ENCODE measurements around the gene PAQR4.
A peak's percentile ranks its signal among the peaks of the same experiment; 100 is the strongest.

Gene PAQR4

DNA sequence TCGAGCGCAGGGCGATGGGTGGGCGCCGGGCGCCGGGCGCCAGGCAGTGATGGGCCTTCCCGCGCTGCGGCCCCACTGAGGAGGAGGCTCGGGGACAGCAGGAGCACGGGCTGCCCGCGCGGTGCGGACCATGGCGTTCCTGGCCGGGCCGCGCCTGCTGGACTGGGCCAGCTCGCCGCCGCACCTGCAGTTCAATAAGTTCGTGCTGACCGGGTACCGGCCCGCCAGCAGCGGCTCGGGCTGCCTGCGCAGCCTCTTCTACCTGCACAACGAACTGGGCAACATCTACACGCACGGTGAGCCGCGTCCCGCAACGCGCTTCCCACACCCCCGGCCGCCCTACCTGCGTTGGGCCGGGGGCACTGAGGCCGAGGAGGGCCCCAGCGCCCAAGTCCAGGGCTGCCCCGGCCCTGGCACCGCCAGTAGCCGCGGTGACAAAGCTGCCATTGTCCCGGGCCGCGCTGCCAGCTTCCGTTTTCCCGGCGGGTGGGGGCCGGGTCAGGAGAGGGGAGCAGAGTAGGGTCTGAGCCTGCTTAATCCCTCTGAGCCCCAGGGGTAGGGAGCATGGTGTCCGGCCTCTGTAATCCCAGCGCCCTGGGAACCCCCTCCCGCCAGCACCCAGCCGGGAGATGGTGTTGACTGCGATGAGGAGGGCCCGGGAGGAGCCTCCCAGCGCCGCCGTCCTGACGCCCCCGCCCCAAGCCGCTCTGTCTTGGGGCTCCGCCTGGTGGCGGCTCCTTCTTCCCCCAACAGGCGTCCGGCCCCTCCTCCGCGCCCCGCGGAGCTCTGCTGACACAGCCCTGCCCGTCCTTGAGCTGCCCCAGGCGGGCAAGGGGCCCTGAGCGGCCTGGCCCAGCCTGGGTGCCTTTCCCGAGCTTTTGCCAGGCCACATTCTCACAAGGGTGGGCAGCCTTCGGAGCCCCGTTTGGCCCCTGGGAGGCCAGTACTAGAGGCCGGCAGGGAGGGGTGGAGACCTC is 685 bp downstream of the PAQR4 start:
- TF ChIP-seq Cebpa-rat (IDR thresholded peaks at IDR 0.05), result no peak
- peak overlapping the region; percentile 92 for H3K9ac ChIP-seq
- peaks cover 28% of the 10 kb centered on the region for H3K36me3 ChIP-seq
- H3K27me3 ChIP-seq, result no peaks in the 10 kb centered on the region
- H3K4me2 ChIP-seq, result peak overlapping the region; percentile 97
- peak overlapping the region; percentile 91 for H3K27ac ChIP-seq
- peak overlapping the region; percentile 93 for H3K4me3 ChIP-seq
- H3K9me3 ChIP-seq, result no peaks in the 10 kb centered on the region
- peaks cover 77% of the 10 kb centered on the region for H3K4me1 ChIP-seq
- H4K20me1 ChIP-seq, result peaks cover 86% of the 10 kb centered on the region

DNA sequence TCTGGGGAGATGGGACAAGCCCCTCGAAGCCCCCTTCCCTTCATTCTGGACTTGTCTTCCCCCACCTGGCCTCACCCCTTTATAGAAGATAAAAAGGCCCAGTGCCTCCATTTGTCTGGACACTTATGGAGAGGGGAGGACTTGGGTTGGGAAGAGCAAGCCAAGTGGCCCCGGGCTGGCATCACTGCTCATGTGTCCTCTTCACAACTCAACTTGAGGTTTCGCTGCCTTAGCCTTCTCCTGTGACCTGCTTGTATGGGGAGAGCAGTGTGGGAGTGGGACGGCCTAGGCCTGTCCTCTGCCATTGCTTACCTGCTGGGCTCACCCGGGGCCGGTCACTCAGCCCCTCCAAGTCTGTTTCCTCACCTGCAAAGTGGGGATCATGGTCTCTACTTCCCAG is 1.4 kb downstream of the PAQR4 start:
- H3K9ac ChIP-seq, result peak overlapping the region; percentile 92
- peaks cover 35% of the 10 kb centered on the region for H3K36me3 ChIP-seq

DNA sequence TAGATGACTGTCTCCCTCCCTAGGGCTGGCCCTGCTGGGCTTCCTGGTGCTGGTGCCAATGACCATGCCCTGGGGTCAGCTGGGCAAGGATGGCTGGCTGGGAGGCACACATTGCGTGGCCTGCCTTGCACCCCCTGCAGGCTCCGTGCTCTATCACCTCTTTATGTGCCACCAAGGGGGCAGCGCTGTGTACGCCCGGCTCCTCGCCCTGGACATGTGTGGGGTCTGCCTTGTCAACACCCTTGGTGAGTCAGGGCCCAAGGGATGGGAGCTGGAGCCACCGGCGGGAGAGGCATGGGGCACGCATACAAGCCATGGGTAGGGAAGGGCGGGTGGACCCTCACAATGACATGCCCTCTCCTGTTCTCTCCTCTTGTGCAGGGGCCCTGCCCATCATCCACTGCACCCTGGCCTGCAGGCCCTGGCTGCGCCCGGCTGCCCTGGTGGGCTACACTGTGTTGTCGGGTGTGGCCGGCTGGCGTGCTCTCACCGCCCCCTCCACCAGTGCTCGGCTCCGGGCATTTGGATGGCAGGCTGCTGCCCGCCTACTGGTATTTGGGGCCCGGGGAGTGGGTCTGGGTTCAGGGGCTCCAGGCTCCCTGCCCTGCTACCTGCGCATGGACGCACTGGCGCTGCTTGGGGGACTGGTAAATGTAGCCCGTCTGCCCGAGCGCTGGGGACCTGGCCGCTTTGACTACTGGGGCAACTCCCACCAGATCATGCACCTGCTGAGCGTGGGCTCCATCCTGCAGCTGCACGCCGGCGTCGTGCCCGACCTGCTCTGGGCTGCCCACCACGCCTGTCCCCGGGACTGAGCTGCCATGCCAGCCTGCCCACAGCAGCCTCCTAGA is 2.2 kb downstream of the PAQR4 start:
- H3K27me3 ChIP-seq, result no peaks in the 10 kb centered on the region
- no peak for TF ChIP-seq Cebpa-rat (IDR thresholded peaks at IDR 0.05)
- H3K36me3 ChIP-seq, result peaks cover 42% of the 10 kb centered on the region
- H3K9me3 ChIP-seq, result no peaks in the 10 kb centered on the region
- peak overlapping the region; percentile 97 for H3K4me2 ChIP-seq
- H4K20me1 ChIP-seq, result peaks cover 87% of the 10 kb centered on the region
- peaks cover 79% of the 10 kb centered on the region for H3K4me1 ChIP-seq
- H3K9ac ChIP-seq, result peak overlapping the region; percentile 92
- peak overlapping the region; percentile 93 for H3K4me3 ChIP-seq
- peak overlapping the region; percentile 91 for H3K27ac ChIP-seq

More for the DNA sequence above, 1.4 kb downstream of the PAQR4 start:
- TF ChIP-seq Cebpa-rat (IDR thresholded peaks at IDR 0.05), result no peak
- Histone ChIP-seq H3K4me2 (peak overlapping the region; percentile 97), H3K9me3 (no peaks in the 10 kb centered on the region), H3K27me3 (no peaks in the 10 kb centered on the region), H3K4me3 (peak overlapping the region; percentile 93), H3K27ac (peak overlapping the region; percentile 91), H4K20me1 (peaks cover 88% of the 10 kb centered on the region), H3K4me1 (peaks cover 79% of the 10 kb centered on the region)

DNA sequence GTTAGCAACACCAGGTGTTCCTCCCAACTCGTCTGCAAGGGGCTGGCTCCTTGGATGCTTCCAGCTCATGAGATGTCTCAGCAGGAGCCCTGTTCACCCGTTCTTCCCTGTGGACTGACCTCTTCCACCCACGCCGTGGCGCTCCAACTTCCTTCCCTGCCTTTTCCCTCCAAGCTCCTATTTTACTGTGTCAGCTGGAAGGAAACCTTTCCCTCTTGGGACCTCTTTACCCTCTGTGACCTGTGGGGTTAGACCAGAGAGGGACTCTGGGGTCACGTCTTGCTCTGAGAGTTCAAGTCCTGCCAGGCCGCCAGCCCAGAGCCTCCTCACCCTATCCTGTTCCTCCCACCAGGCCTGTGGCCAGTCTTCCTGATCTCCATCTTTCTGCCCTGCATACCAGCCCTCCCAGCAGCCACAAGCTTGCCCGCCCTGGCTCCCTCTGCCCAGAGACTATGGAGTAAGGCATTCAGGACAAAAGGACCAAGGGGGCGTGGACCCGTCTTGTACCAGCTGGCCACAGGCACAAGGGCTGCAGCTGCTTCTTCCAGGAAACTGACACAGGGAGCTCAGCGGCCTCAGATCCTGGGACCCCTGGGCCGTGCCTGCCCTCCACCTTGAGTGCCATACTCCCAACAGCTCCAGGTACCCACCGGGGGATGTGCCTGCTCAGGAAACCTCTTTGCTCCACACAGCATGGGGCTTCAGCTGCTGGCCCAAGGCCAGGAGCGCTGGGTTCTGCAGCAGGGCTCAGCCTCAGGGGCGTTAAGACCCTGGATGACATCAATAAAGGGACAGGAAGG is 3.0 kb downstream of the PAQR4 start:
- peak overlapping the region; percentile 92 for H3K9ac ChIP-seq
- H3K4me3 ChIP-seq, result peak overlapping the region; percentile 93
- no peaks in the 10 kb centered on the region for H3K9me3 ChIP-seq
- H3K27ac ChIP-seq, result peak overlapping the region; percentile 91
- peaks cover 87% of the 10 kb centered on the region for H3K4me1 ChIP-seq
- H3K27me3 ChIP-seq, result no peaks in the 10 kb centered on the region
- TF ChIP-seq Cebpa-rat (IDR thresholded peaks at IDR 0.05), result no peak
- H3K4me2 ChIP-seq, result peak overlapping the region; percentile 97
- peaks cover 43% of the 10 kb centered on the region for H3K36me3 ChIP-seq
- peaks cover 87% of the 10 kb centered on the region for H4K20me1 ChIP-seq

DNA sequence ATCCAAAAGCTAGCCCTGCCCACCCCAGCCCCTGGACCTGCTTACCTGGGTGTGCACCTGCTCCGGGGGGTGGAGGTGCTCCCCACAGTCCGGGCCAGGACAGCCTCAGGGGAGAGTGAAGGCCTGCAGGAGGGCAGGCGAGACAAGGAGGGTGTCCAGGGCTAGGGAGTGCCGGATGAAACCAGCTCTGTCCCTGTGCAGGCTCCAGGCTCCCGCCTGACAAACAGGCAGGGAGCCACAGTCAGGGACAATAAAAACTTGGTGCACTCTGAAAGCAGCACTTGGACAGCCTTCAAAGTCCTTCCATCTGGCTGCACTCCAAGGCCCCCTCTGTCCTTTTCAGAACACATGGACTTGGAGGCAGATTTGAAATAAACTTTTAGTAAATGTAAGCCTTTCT is 3.9 kb downstream of the PAQR4 start:
- no peak for TF ChIP-seq Cebpa-rat (IDR thresholded peaks at IDR 0.05)
- Histone ChIP-seq H3K4me3 (peak overlapping the region; percentile 93), H3K9me3 (no peaks in the 10 kb centered on the region), H4K20me1 (peaks cover 84% of the 10 kb centered on the region), H3K9ac (peak overlapping the region; percentile 92), H3K27ac (peak overlapping the region; percentile 91), H3K27me3 (no peaks in the 10 kb centered on the region), H3K4me1 (peaks cover 87% of the 10 kb centered on the region), H3K4me2 (peak overlapping the region; percentile 97), H3K36me3 (peaks cover 43% of the 10 kb centered on the region)

DNA sequence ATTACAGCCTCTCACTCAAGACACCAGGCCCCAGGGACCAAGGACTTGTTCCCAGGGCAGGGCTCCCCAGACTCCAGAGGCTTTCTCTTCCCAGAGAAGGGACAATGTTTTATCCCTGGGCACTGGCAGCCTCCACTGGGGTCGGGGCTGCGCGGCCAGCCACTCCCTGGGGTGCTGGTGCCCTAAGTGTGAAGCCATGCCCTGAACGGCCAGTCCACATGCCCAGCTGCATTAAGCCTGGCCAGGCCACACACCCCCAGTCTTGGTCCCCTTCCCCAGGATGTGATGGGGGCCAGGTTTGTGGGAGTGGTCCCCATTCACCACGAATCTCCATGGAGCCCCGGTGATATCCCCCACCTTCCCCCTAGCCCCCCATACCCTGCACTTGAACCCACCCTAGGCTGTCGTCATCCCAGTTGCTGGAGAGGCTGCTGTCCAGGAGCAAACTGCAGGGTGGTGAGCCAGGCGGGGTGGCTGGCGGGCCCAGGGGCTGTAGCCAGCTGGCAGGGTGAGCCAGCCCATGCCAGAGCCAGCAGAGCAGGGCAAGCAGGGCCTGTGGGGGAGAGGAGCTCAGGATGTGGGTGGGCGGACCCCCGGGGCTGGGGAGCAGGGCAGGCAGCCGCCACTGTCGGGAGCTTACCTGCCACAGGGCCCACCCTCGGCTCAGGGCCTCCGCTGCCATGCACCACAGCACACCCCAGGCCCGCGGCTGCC is 4.6 kb downstream of the PAQR4 start:
- Histone ChIP-seq H3K4me3 (peak overlapping the region; percentile 93), H3K4me2 (peak overlapping the region; percentile 97), H3K36me3 (peaks cover 46% of the 10 kb centered on the region), H4K20me1 (peaks cover 78% of the 10 kb centered on the region), H3K27ac (peak overlapping the region; percentile 91), H3K9ac (peak overlapping the region; percentile 92), H3K4me1 (peaks cover 87% of the 10 kb centered on the region), H3K9me3 (no peaks in the 10 kb centered on the region), H3K27me3 (no peaks in the 10 kb centered on the region)
- no peak for TF ChIP-seq Cebpa-rat (IDR thresholded peaks at IDR 0.05)

DNA sequence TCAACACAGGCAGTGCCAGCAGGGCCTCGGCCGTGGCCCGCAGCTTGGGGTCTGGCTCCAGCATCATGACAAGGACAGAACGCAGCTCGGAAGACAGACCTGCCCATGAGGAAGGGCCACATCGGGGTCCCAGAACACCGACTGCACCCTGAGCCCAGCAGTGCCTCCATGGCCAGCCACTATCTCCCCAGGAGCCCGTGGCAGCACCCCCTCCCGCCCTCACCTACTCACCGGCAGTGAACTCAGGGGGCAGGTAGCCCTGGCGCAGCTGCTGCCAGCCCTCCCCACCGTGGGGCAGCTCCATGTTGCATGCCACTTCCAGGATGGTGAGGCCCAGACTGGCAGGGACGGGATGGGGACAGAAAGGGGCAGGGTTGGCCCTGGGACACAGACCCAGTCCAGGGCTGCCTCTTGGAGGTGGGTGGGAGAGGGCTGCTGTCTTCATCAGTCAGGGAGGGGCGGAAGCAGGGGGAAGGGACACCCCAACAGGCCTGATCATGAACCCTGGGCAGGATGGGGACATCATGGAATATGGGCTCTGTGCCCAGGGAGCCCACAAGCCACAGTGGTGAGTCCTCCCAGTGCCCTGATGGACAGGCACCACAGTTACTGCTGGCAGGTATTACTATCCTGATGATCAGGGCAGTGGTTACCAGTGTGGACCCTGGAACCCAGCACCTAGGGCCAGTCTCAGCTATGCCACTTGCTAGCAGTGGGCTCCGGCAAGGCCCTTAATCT is 5.3 kb downstream of the PAQR4 start:
- TF ChIP-seq Cebpa-rat (IDR thresholded peaks at IDR 0.05), result no peak
- Histone ChIP-seq H3K4me2 (peak overlapping the region; percentile 97), H3K9ac (peak overlapping the region; percentile 92), H3K36me3 (peaks cover 46% of the 10 kb centered on the region), H3K27me3 (no peaks in the 10 kb centered on the region), H3K4me1 (peaks cover 93% of the 10 kb centered on the region), H3K4me3 (peak overlapping the region; percentile 93), H3K9me3 (no peaks in the 10 kb centered on the region), H4K20me1 (peaks cover 77% of the 10 kb centered on the region), H3K27ac (peak overlapping the region; percentile 91)

DNA sequence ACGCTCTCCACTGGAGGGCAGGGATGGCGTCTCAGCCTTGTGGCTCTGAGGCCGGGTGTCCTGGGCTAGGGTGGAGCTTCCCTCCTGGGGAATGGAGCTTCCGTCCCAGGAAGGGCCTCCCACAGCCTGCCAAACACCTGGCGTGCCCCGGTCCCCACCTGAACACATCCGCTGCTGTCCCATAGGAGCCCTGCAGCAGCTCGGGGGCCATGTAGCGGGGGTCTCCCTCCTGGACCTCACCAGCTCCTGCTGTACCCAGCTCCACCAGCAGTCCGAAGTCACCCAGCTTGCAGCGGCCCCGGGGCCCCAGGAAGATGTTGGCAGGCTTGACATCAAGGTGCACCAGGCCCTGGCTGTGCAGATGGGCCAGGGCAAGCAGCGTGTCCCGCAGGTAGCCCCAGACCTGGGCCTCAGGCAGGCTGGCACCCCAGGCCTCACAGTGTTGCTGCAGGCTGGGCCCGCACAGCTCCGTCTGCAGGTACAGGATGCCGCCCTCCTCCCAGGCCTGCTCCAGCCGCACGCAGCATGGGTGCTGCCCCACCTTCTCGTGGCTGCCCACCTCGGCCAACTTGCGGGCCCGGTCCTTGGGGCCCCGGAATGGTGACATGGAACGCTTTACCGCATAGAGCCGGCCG is 6.1 kb downstream of the PAQR4 start:
- Histone ChIP-seq H3K27me3 (no peaks in the 10 kb centered on the region), H3K9ac (peak overlapping the region; percentile 92), H3K27ac (peak overlapping the region; percentile 91; the same call in 1 of the 2 replicates), H3K36me3 (peaks cover 46% of the 10 kb centered on the region), H4K20me1 (peaks cover 71% of the 10 kb centered on the region), H3K4me3 (peak overlapping the region; percentile 93), H3K9me3 (no peaks in the 10 kb centered on the region), H3K4me2 (peak overlapping the region; percentile 97), H3K4me1 (peaks cover 96% of the 10 kb centered on the region)
- no peak for TF ChIP-seq Cebpa-rat (IDR thresholded peaks at IDR 0.05)

All from BLaER1 (cell line).